Measurements from ENCODE around the gene CLDN20.

GRCh38 chr6:155259897-155260296, 3.9 kb upstream of the CLDN20 start:
- TF ChIP-seq BCLAF1 (IDR thresholded peaks at IDR 0.05) (no peak), CTCF (IDR thresholded peaks at IDR 0.05 in 2 of 3, conservative IDR thresholded peaks at IDR 0.05 in 1 of 3; ENCODE audit: control insufficient read depth in 2 of 3, extremely low read depth in 1 of 3, insufficient read depth in 1 of 3, low read depth in 3 of 3, low read length in 3 of 3) (no peak), POLR2A (IDR thresholded peaks at IDR 0.05; ENCODE audit: low read depth, low read length) (no peak), ATF3 (IDR thresholded peaks at IDR 0.05; ENCODE audit: borderline replicate concordance, extremely low read depth, low read depth, low read length) (no peak), BCL11A (IDR thresholded peaks at IDR 0.05; ENCODE audit: low read depth, low read length) (no peak), GABPA (IDR thresholded peaks at IDR 0.05; ENCODE audit: low read depth) (no peak), CBFB (IDR thresholded peaks at IDR 0.05; ENCODE audit: low read depth) (no peak)

All from GM12878 (cell line).